Suprapubic skin (tissue), 4 donors: ENCODE measurements around the gene NRTN. TPM values are rescaled to one million over a fixed set of nuclear protein-coding genes. Genes with fewer than 3 reads are reported as not detected.

Experiments
- DNase-seq, 2 donors: peaks; one replicate each; pipeline ENCODE4 v3.0.0-alpha.2; 2019; ENCODE audit warnings: low spot score in 2 of 2
- H3K27ac ChIP-seq: fragments of 200-600 bp; sonication (generic); one replicate; pipeline ENCODE4 v1.5.1; 2019
- H3K27me3 ChIP-seq: fragments of 200-600 bp; sonication (generic); one replicate; pipeline ENCODE4 v1.5.1; 2019
- H3K36me3 ChIP-seq: fragments of 200-600 bp; sonication (generic); one replicate; pipeline ENCODE4 v1.5.1; 2019
- H3K4me1 ChIP-seq: fragments of 200-600 bp; sonication (generic); one replicate; pipeline ENCODE4 v1.5.1; 2019
- H3K4me3 ChIP-seq: fragments of 200-600 bp; sonication (generic); one replicate; pipeline ENCODE4 v1.5.1; 2019; ENCODE audit warnings: mild to moderate bottlenecking
- H3K9me3 ChIP-seq: fragments of 200-600 bp; sonication (generic); one replicate; pipeline ENCODE4 v1.5.1; 2019
- EP300 ChIP-seq: sonication (generic); formaldehyde crosslinking; IDR thresholded peaks from one replicate; pipeline ENCODE4 v1.6.1; 2017; ENCODE audit warnings: antibody characterized with exemption
- POLR2A ChIP-seq, 2 donors: fragments of 450-650 bp; IDR thresholded peaks; one replicate each; pipeline ENCODE4 v1.6.1; 2017; ENCODE audit warnings: antibody characterized with exemption in 2 of 2, mild to moderate bottlenecking in 2 of 2, moderate library complexity in 2 of 2
- POLR2AphosphoS5 ChIP-seq, 3 donors: sonication (generic); formaldehyde crosslinking; IDR thresholded peaks; one replicate each; pipeline ENCODE4 v1.6.1; 2017; ENCODE audit warnings: antibody characterized with exemption in 3 of 3
- WGBS: methylation state at CpG from one replicate; pipeline ENCODE4 v1.1.5; 2018; 5-methylcytosine and 5-hydroxymethylcytosine counted together
- total RNA-seq, 4 donors: library from RNA; depleted of rRNA; stranded (reverse); fragments of >200 nt; gene quantifications; one replicate each; pipeline ENCODE4 v1.1.0, GENCODE V29; 2016
- TF ChIP-seq, protein P1 (sequence below), 2 donors: fragments of 200-600 bp in 1 of 2; fragments of 450-650 bp in 1 of 2; sonication (generic) in 1 of 2; IDR thresholded peaks; one replicate each; pipeline ENCODE4 v1.5.1; 2016 to 2019; ENCODE audit warnings: antibody characterized with exemption in 2 of 2, mild to moderate bottlenecking in 1 of 2, moderate library complexity in 1 of 2

The NRTN gene
- total RNA-seq, 4 donors from 2014 or later, result 3.7 to 9.1 (median 6.6) TPM

DNA sequence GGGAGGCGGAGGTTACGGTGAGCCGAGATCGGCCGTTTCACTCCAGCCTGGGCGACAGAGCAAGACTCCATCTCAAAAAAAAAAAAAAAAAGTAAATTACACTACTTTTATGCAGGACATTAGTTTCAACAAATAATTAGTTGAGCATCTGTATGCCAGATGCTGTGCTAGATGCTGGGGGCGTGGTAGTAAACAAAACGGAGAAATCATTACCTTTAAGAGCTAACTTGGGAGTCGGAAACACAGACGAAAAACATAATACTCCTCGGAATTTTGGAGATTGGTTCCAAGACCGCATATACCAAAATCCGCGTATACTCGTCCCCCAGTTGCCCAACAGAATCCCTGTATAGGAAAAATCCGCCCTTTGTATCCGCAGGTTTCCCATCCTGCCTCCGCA lies 12.6 kb upstream of the NRTN start:
- no peak for DNase-seq
- no peak for TF ChIP-seq EP300
- TF ChIP-seq POLR2A (IDR thresholded peaks at IDR 0.05), result no peak
- TF ChIP-seq, protein P1, sequence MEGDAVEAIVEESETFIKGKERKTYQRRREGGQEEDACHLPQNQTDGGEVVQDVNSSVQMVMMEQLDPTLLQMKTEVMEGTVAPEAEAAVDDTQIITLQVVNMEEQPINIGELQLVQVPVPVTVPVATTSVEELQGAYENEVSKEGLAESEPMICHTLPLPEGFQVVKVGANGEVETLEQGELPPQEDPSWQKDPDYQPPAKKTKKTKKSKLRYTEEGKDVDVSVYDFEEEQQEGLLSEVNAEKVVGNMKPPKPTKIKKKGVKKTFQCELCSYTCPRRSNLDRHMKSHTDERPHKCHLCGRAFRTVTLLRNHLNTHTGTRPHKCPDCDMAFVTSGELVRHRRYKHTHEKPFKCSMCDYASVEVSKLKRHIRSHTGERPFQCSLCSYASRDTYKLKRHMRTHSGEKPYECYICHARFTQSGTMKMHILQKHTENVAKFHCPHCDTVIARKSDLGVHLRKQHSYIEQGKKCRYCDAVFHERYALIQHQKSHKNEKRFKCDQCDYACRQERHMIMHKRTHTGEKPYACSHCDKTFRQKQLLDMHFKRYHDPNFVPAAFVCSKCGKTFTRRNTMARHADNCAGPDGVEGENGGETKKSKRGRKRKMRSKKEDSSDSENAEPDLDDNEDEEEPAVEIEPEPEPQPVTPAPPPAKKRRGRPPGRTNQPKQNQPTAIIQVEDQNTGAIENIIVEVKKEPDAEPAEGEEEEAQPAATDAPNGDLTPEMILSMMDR (IDR thresholded peaks at IDR 0.05), result no peak
- no peak for TF ChIP-seq POLR2AphosphoS5 (IDR thresholded peaks at IDR 0.05)
- WGBS, result 82% methylated on average over 18 of the region's 18 CpGs

DNA sequence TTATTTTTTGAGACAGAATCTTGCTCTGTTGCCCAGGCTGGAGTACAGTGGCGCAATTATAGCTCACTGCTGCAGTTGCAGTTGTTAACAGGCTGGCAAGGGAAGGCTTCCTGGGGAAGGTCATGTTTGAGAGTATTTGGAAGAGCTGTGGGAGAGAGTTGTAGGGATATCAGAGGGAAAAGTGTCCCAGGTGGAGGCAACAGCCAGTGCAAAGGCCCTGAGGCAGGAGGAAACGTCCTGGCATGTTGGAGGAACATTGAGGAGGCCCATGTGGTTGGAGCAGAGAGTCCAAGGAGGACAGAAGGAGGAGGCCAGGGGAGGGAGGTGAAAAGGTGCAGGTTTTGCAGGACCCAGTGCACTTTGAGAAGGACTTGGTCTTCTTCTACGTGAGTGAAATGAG lies 11.7 kb upstream of the NRTN start:
- H3K4me3 ChIP-seq, result no peak overlapping the region
- peaks cover 14% of the 10 kb centered on the region for H3K36me3 ChIP-seq
- H3K9me3 ChIP-seq, result no peaks in the 10 kb centered on the region
- H3K27me3 ChIP-seq, result no peaks in the 10 kb centered on the region
- TF ChIP-seq POLR2AphosphoS5 (IDR thresholded peaks at IDR 0.05) (no peak), POLR2A (IDR thresholded peaks at IDR 0.05) (no peak), EP300 (no peak)
- TF ChIP-seq, protein P1 (IDR thresholded peaks at IDR 0.05), result no peak
- no peak overlapping the region for H3K27ac ChIP-seq
- H3K4me1 ChIP-seq, result peaks cover 23% of the 10 kb centered on the region
- no peak for DNase-seq
- 79% methylated on average over 3 of the region's 3 CpGs for WGBS

More for the DNA sequence above, 12.6 kb upstream of the NRTN start:
- H3K27me3 ChIP-seq, result no peaks in the 10 kb centered on the region
- H3K4me1 ChIP-seq, result peaks cover 23% of the 10 kb centered on the region
- H3K4me3 ChIP-seq, result no peak overlapping the region
- no peaks in the 10 kb centered on the region for H3K9me3 ChIP-seq
- H3K36me3 ChIP-seq, result peaks cover 23% of the 10 kb centered on the region
- H3K27ac ChIP-seq, result no peak overlapping the region

DNA sequence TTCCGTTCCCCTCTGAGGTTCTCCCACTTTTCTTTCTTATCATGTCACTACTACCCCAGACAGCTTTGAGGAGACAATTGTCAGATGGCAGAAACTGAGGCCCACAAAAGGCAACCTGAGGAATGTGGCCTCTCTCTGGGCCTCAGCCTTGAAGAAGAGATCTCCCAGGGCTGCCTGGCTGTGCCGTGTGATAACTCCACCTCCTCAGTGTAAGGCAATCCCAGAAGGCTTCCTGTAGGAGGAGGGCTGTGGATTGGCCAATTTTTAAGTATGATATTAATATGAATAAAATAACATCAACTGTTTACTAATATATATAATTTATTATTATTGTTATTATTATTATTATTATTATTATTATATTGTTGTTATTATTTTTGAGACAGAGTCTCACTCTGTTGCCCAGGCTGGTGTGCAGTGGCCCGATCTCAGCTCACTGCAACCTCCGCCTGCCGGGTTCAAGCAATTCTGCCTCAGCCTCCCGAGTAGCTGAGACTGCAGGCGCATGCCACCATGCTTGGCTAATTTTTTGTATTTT lies 9.4 kb upstream of the NRTN start:
- Histone ChIP-seq H3K36me3 (no peaks in the 10 kb centered on the region), H3K4me3 (no peak overlapping the region), H3K4me1 (peaks cover 10% of the 10 kb centered on the region), H3K9me3 (no peaks in the 10 kb centered on the region), H3K27me3 (no peaks in the 10 kb centered on the region), H3K27ac (no peak overlapping the region)
- no peak for TF ChIP-seq POLR2A (IDR thresholded peaks at IDR 0.05)
- no peak for DNase-seq
- WGBS, result 87% methylated on average over 7 of the region's 7 CpGs

DNA sequence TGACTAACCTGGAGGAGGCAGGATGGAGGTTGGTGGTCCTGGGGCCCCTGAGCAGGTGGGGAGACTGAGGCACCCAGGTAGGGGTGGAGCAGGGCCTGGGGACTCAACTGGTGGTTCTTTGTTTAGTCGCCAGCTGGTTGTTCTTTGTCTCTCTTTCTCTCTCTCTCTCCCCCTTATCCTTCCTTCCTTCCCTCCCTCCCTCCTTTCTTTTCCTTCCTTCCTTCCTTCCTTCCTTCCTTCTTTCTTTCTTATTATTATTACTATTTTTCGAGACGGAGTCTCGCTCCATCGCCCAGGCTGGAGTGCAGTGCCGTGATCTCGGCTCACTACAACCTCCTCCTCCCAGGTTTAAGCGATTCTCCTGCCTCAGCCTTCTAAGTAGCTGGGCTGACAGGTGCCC lies 6.6 kb upstream of the NRTN start:
- no peak for TF ChIP-seq POLR2A (IDR thresholded peaks at IDR 0.05)
- TF ChIP-seq POLR2AphosphoS5 (IDR thresholded peaks at IDR 0.05), result no peak
- TF ChIP-seq EP300, result no peak
- TF ChIP-seq, protein P1 (IDR thresholded peaks at IDR 0.05), result no peak
- Histone ChIP-seq H3K36me3 (no peaks in the 10 kb centered on the region), H3K4me3 (no peak overlapping the region), H3K9me3 (no peaks in the 10 kb centered on the region), H3K27me3 (peaks cover 7% of the 10 kb centered on the region), H3K27ac (no peak overlapping the region), H3K4me1 (peaks cover 27% of the 10 kb centered on the region)
- no peak for DNase-seq
- WGBS, result 86% methylated on average over 8 of the region's 8 CpGs

DNA sequence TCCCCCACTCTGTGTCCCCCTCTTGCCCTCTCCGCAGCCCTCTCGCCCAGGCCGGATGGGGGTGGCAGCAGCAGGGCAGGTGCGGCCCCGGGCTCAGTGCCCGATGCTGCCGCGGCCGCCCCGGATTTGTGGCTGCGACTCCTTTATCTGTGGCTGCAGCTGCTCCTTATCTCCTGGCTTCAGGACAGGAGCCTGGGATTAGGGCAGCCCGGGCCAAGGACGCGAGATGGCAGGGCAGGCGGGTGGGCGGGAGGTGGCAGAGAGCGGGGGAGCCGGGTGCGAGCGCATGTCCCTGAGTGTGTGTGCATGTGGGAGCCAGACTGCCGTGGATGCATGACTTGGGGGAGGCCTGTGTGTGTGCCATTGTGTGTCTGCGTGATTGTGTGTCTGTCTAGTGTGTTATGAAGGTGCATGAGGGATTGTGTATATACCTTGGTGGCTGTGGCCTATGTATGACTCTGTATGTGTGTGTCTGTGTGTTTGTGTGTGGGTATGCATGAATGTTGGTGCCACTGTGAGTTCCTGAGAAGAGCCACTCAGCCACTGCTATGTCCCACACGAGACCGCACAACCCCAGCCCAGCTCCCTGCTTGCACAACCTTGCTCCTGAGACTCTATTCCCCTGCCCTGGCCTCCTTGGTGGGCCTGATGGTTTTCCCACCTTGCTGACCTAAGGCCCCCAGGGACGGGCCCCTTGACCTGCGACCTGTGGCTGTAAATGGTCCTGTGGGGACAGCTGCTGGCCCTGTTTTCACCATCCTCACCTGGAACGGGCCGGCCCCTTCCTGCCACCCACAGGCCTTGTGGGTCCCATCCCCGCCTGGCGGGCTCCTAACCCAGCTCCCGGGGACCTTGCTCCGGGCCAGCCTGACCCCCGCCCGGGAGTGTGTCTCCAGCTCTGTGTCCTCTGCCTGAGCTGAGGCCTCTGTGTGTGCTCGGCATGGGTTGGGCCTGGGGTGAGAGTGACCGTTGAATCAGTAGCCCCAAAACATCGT lies 5.3 kb upstream of the NRTN start:
- H3K27me3 ChIP-seq, result peaks cover 9% of the 10 kb centered on the region
- TF ChIP-seq POLR2A (IDR thresholded peaks at IDR 0.05) (no peak), POLR2AphosphoS5 (IDR thresholded peaks at IDR 0.05) (no peak), EP300 (no peak)
- TF ChIP-seq, protein P1 (IDR thresholded peaks at IDR 0.05), result no peak

More for the DNA sequence above, 5.3 kb upstream of the NRTN start:
- no peak for DNase-seq
- Histone ChIP-seq H3K36me3 (no peaks in the 10 kb centered on the region), H3K9me3 (no peaks in the 10 kb centered on the region), H3K4me1 (peaks cover 38% of the 10 kb centered on the region), H3K27ac (no peak overlapping the region), H3K4me3 (no peak overlapping the region)
- WGBS, result 48% methylated on average over 27 of the region's 37 CpGs
